Medulla oblongata (tissue), 1 donor: ENCODE measurements around the gene CDH4.

Experiments used
- DNase-seq: peaks from one replicate; pipeline ENCODE4 v3.0.0-alpha.2; 2015; ENCODE audit errors: extremely low spot score

The CDH4 gene

DNA sequence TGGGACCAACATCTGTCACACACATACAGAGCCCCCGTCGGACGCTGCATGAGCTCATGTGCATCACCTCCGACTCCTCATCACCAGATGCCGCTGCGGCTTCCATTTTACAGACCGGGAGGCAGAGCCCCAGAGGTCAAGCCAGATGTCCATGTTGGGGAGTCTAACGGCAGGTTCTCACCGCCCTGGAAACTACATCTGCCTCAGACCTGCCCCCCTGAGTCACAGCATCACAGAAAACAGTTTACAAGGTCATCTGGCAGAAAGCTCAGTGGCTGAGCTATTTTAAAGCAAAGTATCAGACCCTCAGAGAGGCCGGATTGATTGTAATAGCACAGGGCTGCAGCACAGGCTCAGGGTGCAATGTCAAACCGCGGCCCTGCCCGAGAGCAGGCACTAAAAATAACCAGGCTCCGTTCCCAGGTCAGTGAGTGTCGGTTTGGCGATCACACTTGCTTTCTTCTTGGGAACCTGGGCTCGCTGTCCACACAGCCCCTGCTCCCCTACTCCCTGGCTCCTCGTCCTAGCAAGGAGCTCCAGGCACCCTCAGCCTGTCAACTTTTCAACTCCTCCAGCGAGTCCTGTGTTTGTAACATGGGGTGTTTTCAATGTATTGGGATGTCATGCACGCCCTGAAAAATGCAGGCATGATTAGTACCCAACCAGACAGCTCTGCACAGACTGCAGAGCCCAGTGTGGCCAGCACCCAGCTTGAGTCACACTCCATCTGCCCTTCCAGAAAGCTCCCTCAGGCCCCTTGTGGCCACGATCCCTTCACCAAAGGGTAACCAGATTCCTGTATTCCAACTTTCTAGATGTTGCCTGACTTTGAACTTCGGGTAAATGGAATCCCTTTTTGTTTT lies 264.5 kb downstream of the CDH4 start:
- DNase-seq, result no peak

DNA sequence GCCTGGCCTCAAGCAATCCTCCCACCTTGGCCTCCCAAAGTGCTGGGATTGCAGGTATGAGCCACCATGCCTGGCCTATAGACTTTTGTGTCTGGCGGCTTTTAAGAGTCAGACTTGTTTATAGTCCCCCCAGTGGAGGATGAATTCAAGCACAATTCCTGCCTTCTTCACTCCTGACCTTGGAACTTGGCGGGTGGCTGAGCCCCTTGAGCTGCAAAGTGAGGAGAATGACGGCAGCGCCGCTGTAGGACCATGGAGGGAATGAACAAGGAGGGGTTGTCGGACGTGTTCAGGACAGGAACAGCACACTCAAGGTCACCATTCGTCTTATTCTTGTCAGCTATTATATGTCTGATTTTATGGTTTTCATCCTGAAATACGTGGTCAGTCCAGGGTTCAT lies 265.4 kb downstream of the CDH4 start:
- DNase-seq, result no peak

DNA sequence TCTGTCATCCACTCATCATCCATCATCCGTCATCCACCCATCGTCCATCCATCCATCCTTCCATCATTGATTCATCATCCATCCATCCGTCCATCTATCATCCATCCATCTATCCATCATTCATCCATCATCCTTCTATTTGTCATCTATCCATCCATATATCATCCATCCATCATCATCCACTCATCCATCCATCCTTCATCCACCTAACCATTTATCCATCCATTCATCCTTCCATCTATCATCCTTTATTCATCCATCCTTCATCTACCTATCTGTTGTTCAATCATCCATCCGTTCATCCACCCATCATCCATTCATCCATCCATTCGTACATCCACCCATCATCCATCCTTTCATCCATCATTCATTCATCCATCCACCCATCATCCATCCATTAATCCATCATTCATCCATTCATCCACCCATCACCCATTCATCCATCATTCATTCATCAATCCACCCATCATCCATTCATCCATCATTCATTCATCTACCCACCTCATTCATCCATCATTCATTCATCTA lies 266.4 kb downstream of the CDH4 start:
- DNase-seq, result no peak

DNA sequence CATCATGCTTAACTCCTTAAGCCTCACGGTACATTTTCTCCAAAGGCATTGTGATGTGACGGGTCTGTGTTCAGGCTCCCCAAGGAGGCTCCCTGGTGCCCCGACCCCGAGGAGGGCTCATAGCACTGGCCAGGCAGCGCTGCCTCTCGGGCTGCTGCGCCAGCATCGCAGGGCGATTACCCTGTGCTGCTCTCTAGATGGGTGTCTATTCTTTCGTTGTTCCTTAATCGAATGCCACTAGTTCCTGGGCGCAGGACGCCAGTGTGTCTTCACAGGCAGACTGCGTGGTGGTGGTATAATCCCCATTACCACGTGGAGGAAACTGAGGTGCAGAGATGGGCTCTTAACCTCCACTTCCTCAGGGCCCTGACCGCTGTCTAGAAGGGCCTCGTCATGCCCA lies 267.4 kb downstream of the CDH4 start:
- DNase-seq, result no peak

DNA sequence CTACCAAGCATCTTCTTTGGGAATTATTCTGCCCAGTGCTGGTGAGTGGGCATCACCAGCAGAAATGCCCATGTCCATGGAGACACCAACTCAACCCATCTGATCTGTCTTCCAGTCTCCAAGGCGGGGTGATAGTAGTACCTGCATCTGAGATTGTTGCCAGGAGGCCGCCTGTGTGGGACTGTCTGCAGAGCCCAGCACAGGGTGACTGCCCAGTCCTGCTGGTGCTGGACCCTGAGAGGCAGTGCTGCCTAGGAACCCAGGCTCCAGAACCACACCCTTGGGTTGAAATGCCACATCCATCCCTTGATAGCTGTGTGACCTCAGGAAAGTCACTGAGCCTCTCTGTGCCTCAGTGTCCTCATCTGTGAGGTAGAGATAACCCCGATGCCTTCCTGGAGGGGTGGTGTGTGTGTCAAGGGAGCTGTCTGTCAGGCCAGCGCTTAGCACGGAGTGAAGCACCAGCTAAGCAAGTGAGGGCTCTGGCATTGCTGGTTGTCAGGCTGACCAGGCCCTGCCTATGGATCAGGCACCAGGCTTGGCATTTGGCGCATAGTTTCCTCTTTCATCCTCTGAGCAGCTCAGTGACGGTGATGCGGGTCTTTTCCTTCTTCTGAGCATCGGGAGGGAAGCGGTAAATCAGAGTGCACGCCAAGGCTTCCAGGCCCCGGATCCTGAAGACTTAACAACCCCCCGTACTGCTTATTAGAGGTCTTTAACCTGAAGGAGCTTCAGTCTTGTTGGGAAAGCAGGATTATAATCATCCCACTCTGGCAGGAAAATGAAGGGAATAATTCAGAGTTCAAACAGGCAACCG lies 268.2 kb downstream of the CDH4 start:
- no peak for DNase-seq

DNA sequence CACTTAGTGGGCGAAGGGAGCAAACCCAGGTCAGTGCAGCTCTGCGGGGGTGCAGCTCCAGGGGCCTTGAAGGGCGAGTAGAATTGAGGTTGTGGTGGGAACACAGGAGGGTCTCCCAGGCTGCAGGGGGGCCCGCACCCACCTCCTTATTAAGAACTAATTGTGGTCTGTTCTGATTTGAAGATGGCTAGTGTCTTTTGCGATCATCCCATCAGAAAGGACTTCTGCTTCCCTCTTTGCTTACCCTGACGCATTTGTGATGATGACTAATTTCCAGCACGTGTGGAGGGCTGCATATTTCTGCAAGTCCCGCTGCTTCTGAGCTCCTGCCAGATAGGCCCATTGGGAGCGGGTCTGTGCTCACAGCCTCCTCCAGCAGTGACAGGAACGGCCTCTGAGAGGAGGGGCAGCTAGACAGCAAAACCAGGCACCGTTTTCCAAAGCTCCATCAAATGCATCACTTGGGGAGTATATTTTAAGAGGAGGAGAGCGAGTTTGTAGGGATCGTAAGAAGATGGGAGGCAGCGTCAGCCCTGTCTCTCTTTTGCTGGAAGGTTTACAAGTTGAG lies 268.9 kb downstream of the CDH4 start:
- no peak for DNase-seq

DNA sequence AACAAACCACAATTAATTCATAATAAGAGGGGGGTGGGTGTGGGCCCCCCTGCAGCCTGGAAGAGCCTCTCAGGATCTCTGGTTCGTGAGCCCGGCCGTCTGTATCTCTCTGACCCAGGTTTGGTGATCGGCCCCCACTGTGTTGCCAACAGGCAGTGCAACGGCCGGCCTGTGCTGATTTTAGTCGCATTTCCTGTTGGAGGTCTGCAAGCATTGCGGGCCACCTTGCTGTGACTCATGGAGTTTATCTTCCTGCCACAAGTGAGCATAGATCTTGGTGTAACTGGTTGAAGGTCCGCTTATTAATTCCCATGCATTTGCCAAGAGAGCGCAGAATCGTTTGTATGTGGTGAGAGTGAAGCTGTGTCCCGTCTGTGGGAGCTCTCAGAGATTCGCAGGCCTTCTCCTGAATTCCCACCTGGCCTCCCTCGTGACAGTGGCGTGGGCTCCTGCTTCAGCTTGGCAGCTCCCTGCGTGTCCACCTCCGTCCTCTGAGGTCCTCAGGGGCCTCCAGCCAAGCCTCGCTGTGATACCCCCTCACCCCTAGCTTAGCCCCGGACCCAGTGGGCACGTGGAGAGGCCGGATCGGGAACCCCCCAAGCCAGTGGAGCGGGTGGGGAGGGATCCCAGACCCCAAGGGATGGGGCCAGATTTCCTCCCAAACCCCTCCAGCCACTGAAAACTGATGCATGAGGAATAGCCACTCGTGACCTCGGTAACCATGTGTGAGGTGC lies 269.8 kb downstream of the CDH4 start:
- no peak for DNase-seq

DNA sequence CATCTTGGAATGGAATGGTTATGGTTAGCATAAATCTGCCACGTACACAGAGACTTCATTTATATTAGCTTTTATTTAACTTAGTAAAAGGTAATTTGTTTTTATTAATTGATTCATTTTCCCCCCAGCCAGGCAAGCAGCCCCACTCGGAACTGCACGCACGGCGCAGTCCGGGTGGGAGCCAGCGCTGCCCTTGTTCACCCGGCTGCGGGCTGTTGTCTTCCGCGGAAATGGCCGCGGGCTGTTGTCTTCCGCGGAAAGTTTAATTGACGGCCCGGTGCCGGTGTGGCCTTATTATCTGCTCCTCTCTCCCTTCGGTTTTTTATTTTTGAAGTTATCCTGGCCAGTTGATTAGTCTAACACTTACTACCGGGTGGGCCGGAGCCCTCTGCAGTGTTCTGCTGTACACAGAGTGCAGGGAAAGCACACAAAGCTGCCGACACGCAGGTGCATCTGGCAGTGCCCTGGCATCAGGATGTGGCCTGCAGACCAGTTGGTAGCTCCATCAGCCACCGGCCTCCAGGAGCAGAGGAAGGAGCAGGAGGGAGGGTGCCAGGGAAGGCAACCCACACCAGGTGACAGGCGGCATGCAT lies 270.5 kb downstream of the CDH4 start:
- DNase-seq, result no peak

DNA sequence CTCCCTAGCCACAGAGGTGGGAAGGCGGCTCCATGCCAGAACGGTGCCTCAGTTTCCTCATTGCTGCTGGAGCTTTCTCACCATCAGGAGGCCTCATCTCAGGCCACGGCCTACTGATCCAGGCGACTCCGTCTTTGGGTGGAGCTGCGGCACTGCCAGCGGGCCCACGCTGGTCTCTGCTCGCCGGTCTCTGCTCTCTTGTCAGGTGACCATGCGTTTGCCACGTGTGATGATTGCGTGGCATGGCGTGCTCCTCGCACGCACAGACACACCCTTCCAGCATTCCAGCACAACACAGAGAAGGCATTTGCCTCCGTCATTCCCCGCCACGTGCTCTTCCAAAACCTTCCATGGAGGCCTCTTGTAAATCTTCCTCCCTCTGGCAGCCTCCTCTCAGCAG lies 271.1 kb downstream of the CDH4 start:
- no peak for DNase-seq

DNA sequence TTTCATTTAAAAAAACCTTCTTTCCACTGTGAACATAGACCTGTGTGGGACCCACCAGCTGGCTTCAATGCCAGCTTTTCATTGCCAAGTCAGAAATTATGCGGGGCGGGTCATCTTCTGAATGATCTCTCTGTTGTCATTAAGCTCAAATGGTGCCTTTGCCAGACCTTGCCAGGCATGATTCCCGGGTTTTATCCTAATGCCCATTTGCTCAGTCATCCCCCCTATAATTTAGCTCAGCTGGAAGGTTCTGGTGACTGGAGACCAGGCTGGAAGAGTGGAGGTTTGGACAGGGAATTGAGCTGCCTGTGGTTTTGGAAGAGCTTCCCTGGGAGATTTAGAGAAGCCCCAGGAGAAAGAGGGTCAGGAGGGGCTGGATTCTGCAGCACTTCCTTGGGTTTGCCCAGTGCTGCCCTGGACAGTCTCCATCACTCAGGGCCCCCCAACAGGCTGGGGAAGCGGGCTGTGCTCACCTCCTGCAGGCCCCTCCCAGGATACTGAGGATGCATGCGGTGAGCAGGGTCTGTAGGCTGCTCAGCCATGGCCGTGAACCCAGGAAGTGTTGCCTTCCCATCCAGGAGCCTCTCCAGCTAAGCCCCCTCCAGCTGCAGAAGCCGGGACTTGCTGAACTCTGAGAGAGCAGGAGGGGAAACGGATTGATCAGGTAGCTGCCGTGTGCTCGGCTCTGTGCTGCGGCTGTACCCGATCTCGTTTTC lies 273.0 kb downstream of the CDH4 start:
- peak; percentile 76 for DNase-seq

DNA sequence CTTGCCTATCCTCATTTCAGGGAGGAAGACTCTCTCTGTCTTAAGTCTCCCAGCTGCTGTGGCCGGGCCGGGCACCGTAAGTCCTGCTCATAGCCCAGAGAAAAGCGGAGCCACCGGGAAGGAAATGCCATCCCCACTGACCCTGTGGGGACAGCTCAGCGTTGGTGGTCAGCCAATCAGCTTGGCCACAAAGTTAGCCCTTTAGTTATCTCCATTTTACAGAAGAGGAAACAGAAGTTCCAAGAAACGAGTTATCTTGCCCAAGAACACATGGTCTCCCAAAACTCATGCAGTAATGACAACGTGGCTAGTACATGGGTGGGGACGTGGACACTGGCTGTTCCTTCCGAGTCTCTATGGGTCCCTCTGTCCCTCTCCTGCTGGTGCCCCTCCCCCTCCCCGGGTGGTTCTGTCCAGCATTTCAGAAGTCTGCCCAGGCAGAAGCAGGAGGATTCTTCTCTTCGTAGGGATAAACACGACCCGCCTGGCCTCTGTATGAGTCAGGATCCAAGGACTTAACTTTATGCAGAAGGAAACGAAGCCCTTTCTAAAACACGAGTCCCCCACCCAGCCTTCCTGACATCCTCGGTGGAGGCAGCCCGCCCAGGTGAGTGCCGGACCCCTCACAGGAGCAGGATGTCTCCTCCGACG lies 273.8 kb downstream of the CDH4 start:
- no peak for DNase-seq

DNA sequence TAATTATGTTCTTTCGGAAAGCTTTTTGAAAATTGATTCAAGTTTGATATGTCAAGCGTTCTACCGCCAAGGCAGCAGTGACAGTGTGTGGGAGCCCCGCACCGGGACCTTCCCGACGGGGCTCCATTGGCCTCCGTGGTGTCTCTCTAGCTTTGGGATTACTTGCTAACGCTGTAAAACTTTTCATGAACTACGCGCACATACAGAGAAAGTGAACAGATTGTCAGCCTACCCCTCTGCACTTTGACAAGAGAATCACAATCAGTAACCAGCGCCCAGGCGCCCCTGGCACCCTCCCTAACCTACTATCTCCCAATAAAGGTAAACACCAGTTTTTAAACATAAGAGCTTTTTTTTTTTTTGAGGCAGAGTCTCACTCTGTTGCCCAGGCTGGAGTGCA lies 274.8 kb downstream of the CDH4 start:
- DNase-seq, result no peak

DNA sequence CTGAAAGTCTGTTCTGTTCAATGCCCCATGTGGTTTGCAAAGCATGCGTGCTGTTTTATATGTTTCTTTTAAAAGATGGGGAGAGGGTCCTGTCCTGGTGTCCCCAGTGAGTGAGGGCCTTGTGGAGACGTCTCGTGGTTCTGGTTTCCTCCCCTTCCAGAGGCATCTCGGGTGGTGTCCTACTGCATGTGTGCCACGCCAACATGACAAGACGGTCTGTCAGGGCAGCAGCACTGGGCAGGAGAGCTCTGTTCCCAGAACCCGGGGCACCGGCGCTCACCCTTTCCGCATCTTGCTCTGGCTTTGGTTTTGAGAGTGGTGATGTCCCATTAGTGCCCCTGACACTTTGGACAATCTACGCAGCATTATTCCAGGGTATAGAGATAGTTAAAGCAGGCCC lies 275.6 kb downstream of the CDH4 start:
- no peak for DNase-seq

DNA sequence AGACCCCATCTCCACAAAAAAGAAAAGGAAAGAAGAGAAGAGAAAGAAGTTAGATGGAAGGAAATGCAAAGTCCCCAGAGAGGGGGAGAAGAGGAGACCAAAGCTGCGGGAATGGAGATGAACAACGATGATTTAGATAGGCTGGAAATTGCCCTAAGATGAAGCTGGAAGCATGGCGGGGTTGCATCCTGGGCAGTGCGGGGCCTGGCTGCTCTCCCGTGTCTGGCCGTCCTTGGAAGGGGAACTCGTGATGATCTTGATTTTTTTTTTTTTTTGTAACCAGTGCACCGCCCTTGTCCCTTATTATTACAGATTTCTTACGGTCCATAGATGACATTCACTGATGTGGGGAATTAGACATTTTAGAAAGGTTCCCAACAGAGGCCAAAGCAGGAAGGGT lies 276.5 kb downstream of the CDH4 start:
- DNase-seq, result no peak

DNA sequence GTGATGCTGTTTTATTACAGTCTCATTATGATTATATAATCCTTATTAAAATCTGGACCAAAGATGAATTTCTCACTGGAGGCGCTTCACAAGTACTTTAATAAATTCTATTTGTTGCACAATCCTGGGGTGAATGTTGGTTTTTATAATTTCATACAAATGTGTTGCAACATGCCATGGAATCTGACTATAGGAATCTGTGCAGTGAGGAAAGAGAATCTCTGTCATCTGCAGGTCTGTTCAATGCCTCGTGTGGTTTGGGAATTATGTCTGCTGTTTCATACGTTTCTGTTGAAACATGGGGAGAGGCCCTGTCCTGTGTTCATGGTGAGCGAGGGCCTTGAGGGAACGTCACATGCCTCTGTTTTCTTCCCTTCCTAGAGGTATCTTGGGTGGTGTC lies 277.3 kb downstream of the CDH4 start:
- DNase-seq, result no peak

DNA sequence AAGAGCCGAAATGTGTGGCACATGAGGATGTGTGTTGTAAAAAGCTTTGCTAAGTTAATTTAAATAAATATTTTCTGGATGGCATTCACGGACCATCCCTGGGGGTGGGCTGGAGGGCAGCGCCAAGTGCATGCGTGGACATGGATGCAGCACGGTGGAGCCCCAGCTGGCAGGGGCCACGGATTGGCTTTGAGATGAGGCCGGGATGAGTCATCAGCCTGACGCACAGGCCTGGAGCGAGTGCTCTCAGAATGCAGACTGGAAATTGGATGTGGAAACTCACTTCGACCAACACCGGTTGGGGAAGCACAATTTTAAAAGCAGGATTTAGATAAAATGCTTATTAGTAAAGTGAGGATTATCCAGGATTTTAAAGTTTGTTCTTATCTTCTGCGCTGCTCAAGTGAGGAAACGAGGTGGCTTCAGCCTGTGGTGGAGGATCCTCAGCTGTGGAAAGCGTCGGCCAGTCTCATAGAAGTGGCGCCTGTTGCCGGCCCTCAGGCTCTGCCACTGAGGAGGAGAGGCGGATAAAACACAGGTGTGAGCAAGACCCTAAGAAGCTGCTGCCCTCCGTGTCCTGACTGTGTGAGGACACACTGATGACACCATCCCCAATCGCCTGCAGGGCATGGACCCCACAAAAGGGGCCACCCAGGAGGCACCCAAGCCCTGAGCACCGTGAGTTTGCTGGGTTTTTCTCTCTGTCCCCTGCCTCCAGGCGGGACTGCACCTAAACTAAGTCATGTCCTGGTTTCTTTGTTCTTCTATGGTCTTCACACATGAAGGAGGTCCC lies 279.7 kb downstream of the CDH4 start:
- no peak for DNase-seq

DNA sequence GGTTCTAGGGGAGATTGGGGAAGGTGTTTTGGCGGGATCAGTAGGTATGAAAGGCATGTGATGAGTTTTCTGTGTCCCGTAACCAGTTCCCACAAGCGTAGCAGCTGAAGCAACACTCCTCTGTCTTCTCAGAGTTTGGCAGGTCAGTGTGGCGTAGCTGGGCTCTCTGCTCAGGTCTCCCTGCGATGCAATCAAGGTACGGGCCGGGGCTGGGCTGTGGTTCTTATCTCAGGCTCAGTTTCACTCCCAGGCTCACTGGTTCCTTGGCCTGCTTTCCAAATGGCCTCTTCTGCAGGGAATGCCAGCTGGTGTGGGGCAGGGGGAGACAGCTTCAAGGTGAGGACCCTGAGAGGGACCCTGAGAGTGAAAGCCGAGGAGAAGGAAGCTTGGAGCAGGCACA lies 280.7 kb downstream of the CDH4 start:
- no peak for DNase-seq

DNA sequence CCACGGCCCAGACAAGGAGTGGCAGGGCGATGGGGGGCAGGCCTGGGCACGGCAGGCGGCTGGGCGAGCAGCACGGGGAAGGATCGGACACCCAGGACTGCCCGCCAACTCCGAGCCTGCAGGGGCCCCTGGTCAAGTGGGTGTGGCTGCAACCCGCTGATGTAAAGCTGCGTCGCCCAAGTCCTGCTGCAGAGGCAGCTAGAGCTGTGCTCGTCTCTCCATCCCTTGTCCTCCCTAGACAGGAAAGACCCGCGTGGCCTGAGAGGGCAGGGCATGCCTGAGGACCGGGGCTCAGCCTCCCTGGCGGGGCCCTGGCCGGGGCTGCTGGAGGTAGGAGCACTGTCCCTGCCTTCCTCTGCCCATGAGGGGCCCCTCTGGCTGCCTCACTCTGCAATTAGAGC lies 281.2 kb downstream of the CDH4 start:
- DNase-seq, result no peak

DNA sequence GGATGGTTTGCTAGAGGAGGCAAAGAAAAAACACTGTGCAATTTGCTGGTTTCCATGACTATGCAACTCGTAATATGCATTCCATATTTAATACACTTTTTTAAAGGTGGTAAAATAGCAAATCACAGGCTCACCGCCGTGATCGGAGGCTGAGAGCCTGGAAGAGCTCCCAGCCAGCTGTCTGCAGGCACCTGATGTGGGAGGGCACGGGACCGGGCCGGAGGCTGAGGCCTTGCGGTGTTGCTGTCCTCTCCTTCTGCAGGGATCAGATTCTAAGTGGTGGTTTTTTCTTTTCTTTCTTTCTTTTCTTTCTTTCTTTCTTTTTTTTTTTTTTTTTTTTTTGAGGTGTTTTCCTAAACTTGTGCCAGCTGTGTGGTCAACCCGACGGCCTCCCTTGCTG lies 282.3 kb downstream of the CDH4 start:
- DNase-seq, result no peak
